Stimulated activated CD4-positive, alpha-beta T cell treated with anti-CD3 and anti-CD28 coated beads, Interleukin-2, amount 100 ng/mL, for 48 hours (primary cell): Measurements from ENCODE around the gene TMEM63B.
"Not testable (repeated sequence)": the region's sequence is repeated elsewhere in the genome, so short reads cannot be mapped to it uniquely, and the experiment has no call there.

Experiments used
- DNase-seq, 2 donors: peaks; one replicate each; pipeline ENCODE4 v3.0.0-alpha.2; 2020

The TMEM63B gene

DNA sequence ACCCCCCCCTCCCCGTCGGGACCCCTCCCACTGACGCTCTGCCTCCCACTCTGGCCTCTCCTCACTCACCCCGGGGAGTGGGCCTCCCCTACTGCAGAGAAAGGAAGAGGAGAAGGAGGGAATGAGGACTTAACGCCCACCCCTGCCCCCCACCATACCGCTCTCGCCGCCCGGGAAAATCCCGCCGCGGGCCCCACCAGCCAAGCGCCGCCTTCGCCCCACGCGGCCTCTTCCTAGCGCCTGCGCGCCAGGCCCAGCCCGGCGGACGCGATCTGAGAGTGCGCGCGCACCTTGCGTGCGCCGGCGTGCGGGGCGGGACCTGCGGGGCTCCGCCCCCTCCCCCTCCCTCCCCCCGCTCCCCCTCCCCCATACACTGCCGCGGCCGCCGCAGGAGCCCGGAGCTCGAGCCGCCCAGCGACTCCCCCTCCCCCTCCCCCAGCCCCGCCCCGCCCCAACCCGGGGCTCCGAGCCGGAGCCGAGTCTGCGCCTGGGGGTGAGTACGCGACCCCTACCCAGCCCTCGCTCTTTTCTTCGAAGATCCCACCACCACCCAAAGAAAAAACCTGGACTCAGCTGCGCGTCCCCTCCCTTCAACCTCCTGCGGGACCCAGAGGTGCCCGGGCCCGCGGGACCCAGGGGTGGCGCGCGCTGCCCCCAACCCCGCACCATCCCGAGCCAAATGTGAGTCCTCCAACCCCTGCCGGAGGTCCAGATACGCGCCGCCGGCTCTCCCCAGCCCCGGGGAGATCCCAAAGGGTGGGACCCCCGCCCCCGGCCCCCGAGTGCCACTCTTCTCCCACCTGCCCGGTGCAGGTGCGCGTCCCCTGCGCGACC lies at the start of gene TMEM63B, which contains the start of gene MRPL14:
TSS of gene TMEM63B (plus strand) at position 369 of the 834 bp plus-strand sequence. CDS start 7,031 bp downstream, outside the sequence.
TSS of gene MRPL14 (minus strand) at position 267 of the 834 bp plus-strand sequence. CDS start 10,841 bp downstream, outside the sequence.
- DNase-seq, result peak; percentile 87 to 91

- DNase-seq, result no peak
These were observed 49.0 kb upstream of the TMEM63B start for GRCh38 chr6:44078219-44078826.

DNA sequence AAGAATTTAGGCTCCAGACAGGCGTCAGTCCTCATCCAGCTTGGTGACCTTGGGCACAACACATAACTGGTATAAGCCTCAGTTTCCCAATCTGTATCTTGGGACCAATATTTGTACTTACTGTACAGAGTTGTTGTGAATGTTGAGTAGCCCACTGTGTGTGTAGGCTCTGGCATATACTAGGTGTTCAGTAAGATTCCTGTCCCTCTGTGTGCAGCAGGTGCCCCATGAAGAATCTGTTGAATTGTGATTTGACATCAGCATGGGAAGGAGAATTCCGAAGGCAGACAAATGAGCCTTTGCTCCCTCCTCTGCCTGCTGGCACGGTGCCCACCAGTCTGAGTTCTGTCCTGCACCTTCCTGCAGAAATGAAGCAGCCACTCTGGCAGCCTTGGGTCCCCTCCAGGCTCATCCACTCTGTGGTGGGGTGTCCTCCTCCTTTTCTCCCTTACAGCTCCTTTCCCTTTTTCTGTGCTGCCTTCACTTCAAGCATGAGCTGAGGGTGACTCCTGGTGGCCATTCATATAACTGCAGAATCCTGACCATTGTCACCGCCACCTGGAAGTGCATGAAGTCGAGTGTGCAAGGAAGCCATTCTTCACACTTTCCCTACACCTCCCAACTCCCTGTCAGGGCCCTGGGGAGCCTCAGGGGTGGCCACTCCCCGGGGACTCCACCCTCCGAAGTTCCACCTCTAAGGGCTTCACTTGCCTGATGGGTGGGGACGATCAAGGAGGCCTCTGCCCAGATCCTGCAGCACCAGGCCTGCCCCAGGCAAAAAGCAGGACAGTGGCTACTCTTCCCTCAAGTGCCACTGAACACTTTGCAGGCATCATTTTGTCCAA lies 48.3 kb upstream of the TMEM63B start:
- DNase-seq, result peak; percentile 71 to 78

- no peak for DNase-seq
These were observed 47.7 kb upstream of the TMEM63B start for GRCh38 chr6:44079672-44080071.

GRCh38 chr6:44080561-44081521 lies 46.5 kb upstream of the TMEM63B start:
- DNase-seq, result no peak

- no peak for DNase-seq
These were observed 45.6 kb upstream of the TMEM63B start for GRCh38 chr6:44081753-44082152.

DNA sequence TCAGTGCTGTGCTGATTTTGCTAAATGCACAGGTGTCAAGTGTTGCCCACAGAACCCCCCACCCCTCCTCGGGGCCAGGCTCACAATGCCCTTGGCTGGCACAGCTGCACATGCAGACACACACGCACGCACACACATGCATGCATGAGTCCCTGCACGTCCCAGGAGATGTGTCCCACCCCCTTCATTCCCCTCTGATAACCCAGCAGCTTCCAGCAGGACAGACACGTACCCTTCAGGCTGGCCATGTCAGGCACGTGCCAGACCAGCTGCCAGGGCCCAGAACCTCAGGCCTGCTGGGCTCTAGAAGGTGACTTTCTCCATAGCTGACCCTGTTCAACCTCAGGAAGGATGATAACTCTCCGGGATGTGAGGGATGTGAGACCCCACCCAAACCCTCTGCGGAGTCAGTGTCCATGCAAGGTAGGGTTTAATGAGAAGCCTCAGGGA lies 44.5 kb upstream of the TMEM63B start:
- DNase-seq, result no peak

DNA sequence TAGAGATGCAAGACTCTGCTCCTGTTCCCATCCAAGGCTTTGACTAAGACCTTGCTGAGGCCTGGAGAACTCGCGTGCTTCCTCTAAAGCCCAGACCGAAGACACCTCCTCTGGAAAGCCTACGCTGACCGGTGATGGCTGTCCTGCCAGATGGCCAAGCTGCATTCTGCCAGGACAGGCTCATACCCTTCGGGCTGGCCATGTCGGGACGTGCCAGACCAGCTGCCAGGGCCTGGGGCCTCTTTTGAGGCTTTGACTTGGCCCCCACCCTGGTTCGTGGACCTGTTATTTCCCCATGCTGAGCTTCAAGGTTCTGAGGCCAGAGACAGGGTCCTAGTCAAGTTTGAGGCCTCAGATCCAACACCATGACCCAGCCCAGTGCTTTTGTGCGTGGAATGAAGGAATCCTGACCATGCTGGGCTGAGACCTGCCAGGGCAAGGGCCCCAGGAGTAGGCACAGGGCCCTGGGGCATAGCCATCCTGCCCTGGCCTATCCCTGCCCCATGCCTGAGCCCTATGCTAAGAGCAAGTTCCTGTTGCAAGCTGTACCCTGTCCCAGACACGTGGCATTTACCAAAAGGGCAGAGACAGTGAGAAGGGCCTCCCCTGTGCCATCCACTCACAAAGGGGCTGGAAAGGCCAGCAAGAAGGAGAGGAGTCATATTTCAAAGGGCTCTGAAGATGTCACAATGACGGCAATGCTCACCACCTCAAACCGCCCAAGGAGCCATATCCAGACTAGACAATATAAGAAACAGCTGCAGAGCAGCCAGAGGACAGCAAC lies 42.9 kb upstream of the TMEM63B start:
- DNase-seq, result no peak

DNA sequence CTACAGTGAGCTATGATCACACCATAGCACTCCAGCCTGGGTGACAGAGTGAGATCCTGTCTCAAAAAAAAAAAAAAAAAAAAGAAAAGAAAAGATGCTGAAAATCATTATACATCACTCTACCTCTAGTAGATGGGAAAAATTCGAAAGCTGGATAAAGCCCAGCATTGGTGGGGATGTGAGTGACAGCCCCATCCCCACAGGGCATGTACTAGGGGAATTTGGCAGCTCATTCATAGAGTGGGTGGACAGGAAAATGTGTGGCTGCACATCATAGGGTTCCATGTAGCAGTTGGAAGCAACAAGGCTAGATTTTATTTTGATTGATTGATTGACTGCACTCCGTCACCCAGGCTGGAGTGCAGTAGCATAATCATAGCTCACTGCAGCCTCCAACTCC lies 42.1 kb upstream of the TMEM63B start:
- no peak for DNase-seq

- DNase-seq, result no peak
These were observed 40.3 kb upstream of the TMEM63B start for GRCh38 chr6:44086931-44087574.

GRCh38 chr6:44087623-44088022 lies 39.7 kb upstream of the TMEM63B start:
- DNase-seq, result no peak

GRCh38 chr6:44088827-44089590 lies 38.3 kb upstream of the TMEM63B start:
- DNase-seq, result no peak

DNA sequence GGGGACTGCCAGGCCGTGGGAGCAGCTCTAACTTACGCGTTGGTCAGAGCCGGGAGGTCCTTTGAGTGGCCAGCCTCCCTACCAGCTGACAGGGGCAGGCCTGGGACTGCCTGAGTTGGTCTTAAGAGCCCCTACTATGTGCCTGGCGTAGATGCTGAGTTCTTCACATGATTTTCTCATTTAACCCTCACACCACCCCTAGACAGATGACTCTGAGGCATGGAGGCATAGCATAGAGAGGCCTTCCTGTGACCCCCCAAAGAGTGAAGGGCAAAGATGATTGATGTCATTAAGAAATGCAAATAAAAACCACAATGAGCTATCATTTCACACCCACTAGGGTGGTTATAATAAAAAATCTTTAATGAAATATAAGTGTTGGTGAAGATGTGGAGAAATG lies 36.9 kb upstream of the TMEM63B start:
- no peak for DNase-seq

DNA sequence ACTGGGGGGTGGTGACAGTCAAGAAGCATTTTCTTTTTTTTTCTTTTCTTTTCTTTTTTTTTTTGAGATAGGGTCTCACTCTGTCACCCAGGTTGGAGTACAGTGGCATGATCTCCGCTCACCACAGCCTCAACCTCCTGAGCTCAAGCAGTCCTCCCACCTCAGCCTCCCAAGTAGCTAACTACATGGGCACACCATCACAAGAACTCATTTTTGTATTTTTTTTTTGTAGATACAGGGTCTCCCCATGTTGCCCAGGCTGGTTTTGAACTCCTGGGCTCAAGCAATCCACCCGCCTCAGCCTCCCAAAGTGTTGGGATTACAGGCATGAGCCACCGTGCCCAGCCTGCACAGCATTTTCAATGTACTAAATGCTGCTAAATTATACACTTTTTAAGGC lies 36.0 kb upstream of the TMEM63B start:
- not testable (repeated sequence) for DNase-seq

- no peak for DNase-seq
These were observed 35.1 kb upstream of the TMEM63B start for GRCh38 chr6:44091981-44092884.

- DNase-seq, result no peak
These were observed 34.3 kb upstream of the TMEM63B start for GRCh38 chr6:44093066-44093465.

DNA sequence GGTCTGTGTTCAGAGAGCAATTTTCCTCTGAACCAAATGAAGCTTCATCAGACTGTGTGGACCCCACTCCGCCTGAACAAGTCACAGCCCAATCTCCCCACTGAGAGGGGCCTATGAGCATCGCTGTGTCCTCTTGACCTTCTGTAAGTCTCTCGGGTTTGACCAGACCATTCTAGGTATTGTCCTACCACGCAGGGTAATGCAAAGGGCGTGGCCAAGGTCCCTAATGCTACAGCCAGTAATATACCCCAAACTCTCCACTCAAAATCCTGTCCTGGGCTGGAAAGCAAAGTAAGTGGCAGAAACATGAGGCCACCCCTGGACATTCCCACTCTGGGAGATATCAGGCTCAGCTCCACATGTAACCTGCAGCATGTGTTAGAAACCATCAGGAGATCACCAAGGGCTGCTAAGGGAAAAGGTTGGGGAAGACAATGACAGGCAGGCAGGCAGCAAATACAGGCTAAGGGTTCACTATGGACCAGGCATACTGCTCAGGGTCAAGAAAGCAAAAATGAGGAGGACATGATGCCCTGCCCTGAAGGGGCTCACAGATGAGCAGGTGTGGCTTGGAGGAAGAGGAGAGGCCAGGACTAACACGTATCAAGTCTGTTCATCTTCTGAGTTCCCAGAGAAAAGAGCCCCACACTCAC lies 33.5 kb upstream of the TMEM63B start:
- DNase-seq, result no peak
